HFFc6 (cell line): ENCODE measurements around the gene DBT. TPM values are rescaled to one million over a fixed set of nuclear protein-coding genes. Genes with fewer than 3 reads are reported as not detected.
"Not testable (repeated sequence)": the region's sequence is repeated elsewhere in the genome, so short reads cannot be mapped to it uniquely, and the experiment has no call there.

ENCODE experiments used
- DNase-seq: peaks from one replicate; pipeline ENCODE4 v3.0.0-alpha.2; 2018
- H3K27ac Mint-ChIP-seq: 2 replicates; pipeline ENCODE4 v1.8.0; 2020; ENCODE audit warnings: mild to moderate bottlenecking, mixed read lengths
- H3K27me3 Mint-ChIP-seq: 2 replicates; pipeline ENCODE4 v1.8.0; 2021; ENCODE audit warnings: mild to moderate bottlenecking, moderate library complexity, mixed read lengths; ENCODE audit not compliant: insufficient read depth
- H3K36me3 Mint-ChIP-seq: 2 replicates; pipeline ENCODE4 v1.8.0; 2021; ENCODE audit warnings: low read depth, mixed read lengths
- H3K4me1 Mint-ChIP-seq: 2 replicates; pipeline ENCODE4 v1.8.0; 2020; ENCODE audit warnings: low read depth, mixed read lengths
- H3K4me3 Mint-ChIP-seq: 2 replicates; pipeline ENCODE4 v1.8.0; 2020; ENCODE audit warnings: mild to moderate bottlenecking, moderate library complexity, mixed read lengths
- H3K9me3 Mint-ChIP-seq: 2 replicates; pipeline ENCODE4 v1.8.0; 2020; ENCODE audit warnings: mild to moderate bottlenecking, mixed read lengths
- CTCF ChIP-seq: fragments of 200-600 bp; sonication (generic); IDR thresholded peaks from 2 replicates; pipeline ENCODE4 v1.5.0; 2021; ENCODE audit warnings: antibody characterized with exemption, mild to moderate bottlenecking
- total RNA-seq, 6 experiments: library from RNA; stranded (reverse); fragmentation: NEBNext Ultra II Directional; extraction: Animal tissue kit (Norgen Biotek cat#: 25700); gene quantifications; 2 replicates in 1 of 6; 3 replicates in 5 of 6; pipeline ENCODE4 v1.2.3, GENCODE V29; 2021

The DBT gene
- total RNA-seq, 6 experiments from 2014 or later, result 8.6 to 12.3 (median 10.2) TPM

- peaks cover 25% of the 10 kb centered on the region for H3K4me1 Mint-ChIP-seq
- no peak overlapping the region for H3K4me3 Mint-ChIP-seq
- H3K36me3 Mint-ChIP-seq, result peaks cover 45% of the 10 kb centered on the region
- no peaks in the 10 kb centered on the region; the same call in 1 of the 2 replicates for H3K27me3 Mint-ChIP-seq
- DNase-seq, result no peak
- H3K27ac Mint-ChIP-seq, result no peak overlapping the region
- no peaks in the 10 kb centered on the region for H3K9me3 Mint-ChIP-seq
- no peak for TF ChIP-seq CTCF
These were observed 18.6 kb upstream of the DBT start for GRCh38 chr1:100268202-100268601.

- peaks cover 46% of the 10 kb centered on the region for H3K36me3 Mint-ChIP-seq
- 0 out of 2 replicates have a peak, but pooled peaks have one; percentile 7 for TF ChIP-seq CTCF
- H3K27ac Mint-ChIP-seq, result no peak overlapping the region
- peaks cover 25% of the 10 kb centered on the region for H3K4me1 Mint-ChIP-seq
- H3K9me3 Mint-ChIP-seq, result no peaks in the 10 kb centered on the region
- H3K27me3 Mint-ChIP-seq, result no peaks in the 10 kb centered on the region; the same call in 1 of the 2 replicates
- DNase-seq, result no peak
- H3K4me3 Mint-ChIP-seq, result peak overlapping the region; percentile 100
These were observed 17.6 kb upstream of the DBT start for GRCh38 chr1:100267284-100267683.

- no peak for TF ChIP-seq CTCF
- no peaks in the 10 kb centered on the region; the same call in 1 of the 2 replicates for H3K27me3 Mint-ChIP-seq
- H3K4me3 Mint-ChIP-seq, result peak overlapping the region; percentile 100
- peak overlapping the region; percentile 96 for H3K27ac Mint-ChIP-seq
- DNase-seq, result no peak
- H3K9me3 Mint-ChIP-seq, result no peaks in the 10 kb centered on the region
- peaks cover 25% of the 10 kb centered on the region for H3K4me1 Mint-ChIP-seq
- peaks cover 44% of the 10 kb centered on the region for H3K36me3 Mint-ChIP-seq
These were observed 17.1 kb upstream of the DBT start for GRCh38 chr1:100266741-100267140.

- peaks cover 38% of the 10 kb centered on the region for H3K36me3 Mint-ChIP-seq
- H3K9me3 Mint-ChIP-seq, result no peaks in the 10 kb centered on the region
- peaks cover 25% of the 10 kb centered on the region for H3K4me1 Mint-ChIP-seq
- no peaks in the 10 kb centered on the region; the same call in 1 of the 2 replicates for H3K27me3 Mint-ChIP-seq
- TF ChIP-seq CTCF, result no peak
- peak; percentile 91 for DNase-seq
- peak within 1 kb of the TSS; percentile 96 for H3K27ac Mint-ChIP-seq
- H3K4me3 Mint-ChIP-seq, result peak within 1 kb of the TSS; percentile 100
These were observed 16.5 kb upstream of the DBT start, which contains the start of gene RTCA for GRCh38 chr1:100265931-100266740. Gene RTCA, plus strand, starts transcription at chr1:100266216. Its CDS starts 160 bp downstream, at chr1:100266376.

GRCh38 chr1:100265562-100265930 is 15.9 kb upstream of the DBT start:
- no peaks in the 10 kb centered on the region; the same call in 1 of the 2 replicates for H3K27me3 Mint-ChIP-seq
- no peak for TF ChIP-seq CTCF
- H3K27ac Mint-ChIP-seq, result peak overlapping the region; percentile 96
- no peaks in the 10 kb centered on the region for H3K9me3 Mint-ChIP-seq
- H3K36me3 Mint-ChIP-seq, result peaks cover 34% of the 10 kb centered on the region
- peak; percentile 58 for DNase-seq
- peak overlapping the region; percentile 100 for H3K4me3 Mint-ChIP-seq
- H3K4me1 Mint-ChIP-seq, result peaks cover 25% of the 10 kb centered on the region

- not testable (repeated sequence) for H3K9me3 Mint-ChIP-seq, H3K27me3 Mint-ChIP-seq, DNase-seq, H3K4me3 Mint-ChIP-seq
- H3K27ac Mint-ChIP-seq, result 0 out of 2 replicates have a peak overlapping the region, but pooled peaks have one; percentile 13
- H3K4me1 Mint-ChIP-seq, result peaks cover 20% of the 10 kb centered on the region
- peaks cover 27% of the 10 kb centered on the region for H3K36me3 Mint-ChIP-seq
These were observed 14.4 kb upstream of the DBT start for GRCh38 chr1:100264081-100264480.
